ENCODE measurements around the gene DGAT2. TPM values are rescaled to one million over a fixed set of nuclear protein-coding genes. Genes with fewer than 3 reads are reported as not detected.

The DGAT2 gene
- total RNA-seq, 1 experiment from 2014 or later, result 2.8 TPM

GRCh38 chr11:75821202-75821601 lies 52.6 kb downstream of the DGAT2 start:
- H4K20me1 ChIP-seq (ENCODE audit: control insufficient read depth, insufficient read depth, insufficient read length), result no peaks in the 10 kb centered on the region
- peaks cover 6% of the 10 kb centered on the region; the same call in 1 of the 2 replicates for H3K4me1 ChIP-seq (ENCODE audit: insufficient read depth, low read length)
- H3K79me2 ChIP-seq (ENCODE audit: insufficient read depth, low read length), result peaks cover 7% of the 10 kb centered on the region; the same call in 1 of the 2 replicates
- H2BK20ac ChIP-seq (ENCODE audit: low read depth, low read length, poor library complexity, severe bottlenecking), result no peak overlapping the region
- H2AFZ ChIP-seq (ENCODE audit: low read length), result no peak overlapping the region
- no peak for TF ChIP-seq CTCF (conservative IDR thresholded peaks at IDR 0.05)
- H3K27me3 Mint-ChIP-seq (ENCODE audit: low read depth), result no peaks in the 10 kb centered on the region
- H3K9me3 Mint-ChIP-seq, result no peaks in the 10 kb centered on the region
- no peak for DNase-seq
- no peak overlapping the region for H2BK5ac ChIP-seq (ENCODE audit: insufficient read length, low read length)
- no peak overlapping the region for H2BK15ac ChIP-seq (ENCODE audit: low read depth, low read length)
- H3K14ac ChIP-seq (ENCODE audit: insufficient read depth, low read length), result no peak overlapping the region
- no peak overlapping the region for H3K23ac ChIP-seq (ENCODE audit: insufficient read length, low read depth, low read length)
- H4K8ac ChIP-seq (replicated peaks; ENCODE audit: insufficient read length, low read depth, low read length), result no peak overlapping the region
- peaks cover 0 to 1% (median 0%) of the 10 kb centered on the region in 3 experiments; a peak in 2 of 7 replicates for H3K36me3 Mint-ChIP-seq (ENCODE audit: insufficient read depth in 1 of 3, low read depth in 3 of 3)
- H3K4me3 Mint-ChIP-seq, result no peak overlapping the region
- no peaks in the 10 kb centered on the region for H3K27me3 ChIP-seq (ENCODE audit: insufficient read depth, low read length)
- H3K27ac ChIP-seq (ENCODE audit: insufficient read length, low read depth, low read length), result no peak overlapping the region
- H2BK120ac ChIP-seq (ENCODE audit: low read depth, low read length, poor library complexity, severe bottlenecking), result no peak overlapping the region
- H3K4me2 ChIP-seq (ENCODE audit: insufficient read depth, insufficient read length, low read length), result no peak overlapping the region
- H3K56ac ChIP-seq (ENCODE audit: insufficient read length, low read depth, low read length), result no peak overlapping the region
- no peak overlapping the region for H3K9ac ChIP-seq (ENCODE audit: extremely low read depth, insufficient read length, low read length)
- no peaks in the 10 kb centered on the region for H3K79me1 ChIP-seq (ENCODE audit: insufficient read depth, low read depth, low read length, poor library complexity, severe bottlenecking)
- no peak overlapping the region for H2AK5ac ChIP-seq (ENCODE audit: insufficient read length, low read length)
- no peak overlapping the region for H3K27ac Mint-ChIP-seq
- H2BK12ac ChIP-seq (ENCODE audit: insufficient read length, low read depth, low read length), result no peak overlapping the region
- no peaks in the 10 kb centered on the region for H3K9me3 ChIP-seq (ENCODE audit: control insufficient read depth, low read depth, low read length)
- peaks cover 5% of the 10 kb centered on the region for H3K23me2 ChIP-seq (ENCODE audit: insufficient read length, low read depth, low read length, poor library complexity, severe bottlenecking)
- H3K18ac ChIP-seq (ENCODE audit: insufficient read length, low read depth, low read length), result no peak overlapping the region
- WGBS (ENCODE audit: extremely low coverage, insufficient read length, low lambda C conversion rate), result no CpG with 5 or more reads among the region's 5 CpGs
- H4K5ac ChIP-seq (ENCODE audit: insufficient read length, low read depth, low read length), result no peak overlapping the region
- H4K91ac ChIP-seq (ENCODE audit: insufficient read length, low read depth, low read length), result no peak overlapping the region
- H3T11ph ChIP-seq (ENCODE audit: low read length), result no peak overlapping the region
- H3K4me1 Mint-ChIP-seq, result no peaks in the 10 kb centered on the region
- H3K4ac ChIP-seq (ENCODE audit: low read depth, low read length), result no peak overlapping the region
